OCI-LY1 (cell line): ENCODE results near the gene CIAO3.

Experiments used
- H2AFZ ChIP-seq: fragments of 200-600 bp; sonication (generic), shearing (Covaris generic); 2 replicates; pipeline ENCODE4 v1.6.0; 2014; ENCODE audit warnings: antibody characterized with exemption, mild to moderate bottlenecking, low read length
- H3F3A ChIP-seq: fragments of 200-600 bp; sonication (generic), shearing (Covaris generic); 2 replicates; pipeline ENCODE4 v1.6.0; 2014; ENCODE audit warnings: mild to moderate bottlenecking, antibody characterized with exemption, low read length, moderate library complexity; ENCODE audit not compliant: insufficient read depth
- H3K27ac ChIP-seq: fragments of 200-600 bp; sonication (generic); 2 replicates; pipeline ENCODE4 v1.5.1; 2014; ENCODE audit warnings: low read length, mixed run types, mild to moderate bottlenecking, low read depth; ENCODE audit not compliant: poor library complexity, severe bottlenecking
- H3K27me3 ChIP-seq: fragments of 200-600 bp; sonication (generic); 2 replicates; pipeline ENCODE4 v1.6.0; 2014; ENCODE audit warnings: antibody characterized with exemption, mild to moderate bottlenecking, low read length, moderate library complexity; ENCODE audit not compliant: insufficient read depth
- H3K36me3 ChIP-seq: fragments of 200-600 bp; sonication (generic); 2 replicates; pipeline ENCODE4 v1.6.1; 2014; ENCODE audit warnings: mild to moderate bottlenecking, antibody characterized with exemption, low read length, moderate library complexity, mixed read lengths; ENCODE audit not compliant: insufficient read depth
- H3K4me1 ChIP-seq: fragments of 200-600 bp; sonication (generic); 2 replicates; pipeline ENCODE4 v1.5.1; 2014; ENCODE audit warnings: mild to moderate bottlenecking, low read length, moderate library complexity; ENCODE audit not compliant: insufficient read depth, severe bottlenecking
- H3K4me2 ChIP-seq: fragments of 200-600 bp; sonication (generic), shearing (Covaris generic); 2 replicates; pipeline ENCODE4 v1.6.1; 2014; ENCODE audit warnings: low read length
- H3K4me3 ChIP-seq: fragments of 200-600 bp; sonication (generic); 2 replicates; pipeline ENCODE4 v1.5.1; 2014; ENCODE audit warnings: low read length, low read depth, mild to moderate bottlenecking, mixed read lengths; ENCODE audit not compliant: poor library complexity, severe bottlenecking
- H3K79me2 ChIP-seq: fragments of 200-600 bp; shearing (Covaris generic); 2 replicates; pipeline ENCODE4 v1.6.1; 2016; ENCODE audit warnings: mixed run types, low read length, mixed read lengths; ENCODE audit not compliant: insufficient read depth
- H3K9ac ChIP-seq: fragments of 200-600 bp; sonication (generic), shearing (Covaris generic); 2 replicates; pipeline ENCODE4 v1.6.1; 2014; ENCODE audit warnings: mild to moderate bottlenecking, low read length, mixed read lengths
- H3K9me2 ChIP-seq: fragments of 200-600 bp; sonication (generic), shearing (Covaris generic); 2 replicates; pipeline ENCODE4 v1.6.1; 2014; ENCODE audit warnings: low read depth, mild to moderate bottlenecking, low read length, mixed read lengths
- H3K9me3 ChIP-seq: fragments of 200-600 bp; shearing (Covaris generic); 2 replicates; pipeline ENCODE4 v1.6.1; 2014; ENCODE audit warnings: low read length, mixed read lengths
- H4K20me1 ChIP-seq: fragments of 200-600 bp; sonication (generic), shearing (Covaris generic); 2 replicates; pipeline ENCODE4 v1.6.0; 2016; ENCODE audit warnings: mild to moderate bottlenecking, low read length; ENCODE audit not compliant: insufficient read depth
- CTCF ChIP-seq: fragments of 200-600 bp; sonication (generic), shearing (Covaris generic); IDR thresholded peaks from 2 replicates; pipeline ENCODE4 v1.5.1; 2017; ENCODE audit warnings: mild to moderate bottlenecking, antibody characterized with exemption, low read length, moderate library complexity, mixed read lengths
- EZH2 ChIP-seq: fragments of 200-600 bp; sonication (generic), shearing (Covaris generic); IDR thresholded peaks from 2 replicates; pipeline ENCODE4 v1.8.0; 2017; ENCODE audit warnings: borderline replicate concordance, mixed run types, mild to moderate bottlenecking, antibody characterized with exemption, low read length, moderate library complexity, mixed read lengths

CIAO3 gene

GRCh38 chr16:732332-732731, 8.5 kb downstream of the CIAO3 start:
- no peak overlapping the region for H3K4me2 ChIP-seq
- H2AFZ ChIP-seq, result no peak overlapping the region
- peak overlapping the region; percentile 34 for H3K27ac ChIP-seq
- H3F3A ChIP-seq, result no peaks in the 10 kb centered on the region
- no peaks in the 10 kb centered on the region for H3K9me2 ChIP-seq
- H3K27me3 ChIP-seq, result no peaks in the 10 kb centered on the region
- H3K4me3 ChIP-seq, result no peak overlapping the region
- no peak overlapping the region for H3K9ac ChIP-seq
- H3K79me2 ChIP-seq, result no peaks in the 10 kb centered on the region
- H3K36me3 ChIP-seq, result peaks cover 69% of the 10 kb centered on the region
- H3K4me1 ChIP-seq, result peaks cover 30% of the 10 kb centered on the region
- TF ChIP-seq CTCF (no peak), EZH2 (no peak)
- no peaks in the 10 kb centered on the region for H4K20me1 ChIP-seq
- no peaks in the 10 kb centered on the region for H3K9me3 ChIP-seq

- Histone ChIP-seq H3K4me3 (no peak overlapping the region), H3K27ac (peak overlapping the region; percentile 58), H4K20me1 (no peaks in the 10 kb centered on the region), H3K4me1 (peaks cover 23% of the 10 kb centered on the region), H3K4me2 (no peak overlapping the region), H2AFZ (no peak overlapping the region), H3K79me2 (no peaks in the 10 kb centered on the region), H3K36me3 (peaks cover 58% of the 10 kb centered on the region), H3K27me3 (no peaks in the 10 kb centered on the region), H3K9ac (no peak overlapping the region), H3K9me2 (no peaks in the 10 kb centered on the region), H3F3A (peaks cover 4% of the 10 kb centered on the region; the same call in 1 of the 2 replicates), H3K9me3 (no peaks in the 10 kb centered on the region)
- TF ChIP-seq CTCF, result no peak
- no peak for TF ChIP-seq EZH2
These were observed 9.9 kb downstream of the CIAO3 start for GRCh38 chr16:730666-731509.

- H3K4me2 ChIP-seq, result peak overlapping the region; percentile 57
These were observed 10.8 kb downstream of the CIAO3 start for GRCh38 chr16:729768-730665.

More at GRCh38 chr16:729768-730665, 10.8 kb downstream of the CIAO3 start:
- Histone ChIP-seq H3K79me2 (no peaks in the 10 kb centered on the region), H3K9ac (peak overlapping the region; percentile 43; the same call in 1 of the 2 replicates), H3K4me3 (peak overlapping the region; percentile 93), H2AFZ (no peak overlapping the region), H3K36me3 (peaks cover 49% of the 10 kb centered on the region), H4K20me1 (no peaks in the 10 kb centered on the region), H3K4me1 (peaks cover 22% of the 10 kb centered on the region), H3K9me3 (no peaks in the 10 kb centered on the region), H3F3A (peaks cover 4% of the 10 kb centered on the region; the same call in 1 of the 2 replicates), H3K27me3 (no peaks in the 10 kb centered on the region), H3K9me2 (no peaks in the 10 kb centered on the region), H3K27ac (peak overlapping the region; percentile 58)
- TF ChIP-seq CTCF (no peak), EZH2 (no peak)
